Measurements from ENCODE around the gene CHRNA10. TPM values are rescaled to one million over a fixed set of nuclear protein-coding genes. Genes with fewer than 3 reads are reported as not detected.

CHRNA10 gene
- total and polyA plus RNA-seq, 2 donors (not counting 1 experiment from before 2014, with no cell fraction given) = 2.1 to 4.0 TPM

- 86% methylated on average over 1 of the region's 5 CpGs for WGBS (ENCODE audit: insufficient coverage)
- POLR2A ChIA-PET = no interaction called here
- intact Hi-C loops (cut with micrococcal nuclease) = no loop called here
Measured at GRCh38 chr11:3638513-3638912, 32.7 kb downstream of the CHRNA10 start.

GRCh38 chr11:3637201-3637600, 34.0 kb downstream of the CHRNA10 start:
- H3K4me3 ChIP-seq (ENCODE audit: control extremely low read depth in 1 of 5, extremely low read depth in 1 of 5, insufficient read depth in 1 of 5, low read depth in 2 of 5, low read length in 4 of 5) = no peak overlapping the region
- intact Hi-C loops (cut with micrococcal nuclease) = no loop called here
- Mint-ChIP-seq H3K4me3 (no peak overlapping the region), H3K27ac (no peak overlapping the region), H3K27me3 (peaks cover 41% of the 10 kb centered on the region), H3K4me1 (peaks cover 4% of the 10 kb centered on the region), H3K9me3 (ENCODE audit: insufficient read depth) (no peaks in the 10 kb centered on the region)
- no peak for ATAC-seq (ENCODE audit: low read depth)
- no peak overlapping the region for H3K9ac ChIP-seq (ENCODE audit: low read length)
- H4K20me1 ChIP-seq (ENCODE audit: control insufficient read depth, insufficient read depth, low read length, poor library complexity, severe bottlenecking) = no peaks in the 10 kb centered on the region
- H2AFZ ChIP-seq (ENCODE audit: insufficient read depth, low read depth, low read length, poor library complexity, severe bottlenecking) = no peak overlapping the region
- 80% methylated on average over 10 of the region's 13 CpGs for WGBS (ENCODE audit: insufficient coverage)
- peaks cover 0 to 6% of the 10 kb centered on the region in 2 donors for H3K4me1 ChIP-seq (ENCODE audit: control insufficient read depth in 2 of 2, insufficient read depth in 2 of 2, low read length in 2 of 2)
- POLR2A ChIA-PET = no interaction called here
- H3K36me3 ChIP-seq (replicated peaks in 1 of 2; ENCODE audit: control extremely low read depth in 1 of 2, control insufficient read depth in 1 of 2, extremely low read depth in 1 of 2, insufficient read depth in 2 of 2, low read length in 1 of 2) = no peaks in the 10 kb centered on the region
- TF ChIP-seq EZH2 (IDR thresholded peaks at IDR 0.05; ENCODE audit: borderline replicate concordance, insufficient read depth, low read depth, low read length, poor library complexity, severe bottlenecking) = no peak
- TF ChIP-seq CTCF (IDR thresholded peaks at IDR 0.05) = no peak
- no peak overlapping the region for H3K27ac ChIP-seq (ENCODE audit: low read length in 2 of 2)
- peaks cover 0 to 16% (median 7%) of the 10 kb centered on the region in 4 experiments for H3K27me3 ChIP-seq (replicated peaks in 1 of 4; ENCODE audit: control extremely low read depth in 1 of 4, control insufficient read depth in 3 of 4, insufficient read depth in 4 of 4, low read length in 3 of 4)
- CTCF ChIA-PET = no interaction called here
- H3K79me2 ChIP-seq (ENCODE audit: control insufficient read depth, insufficient read depth, low read length) = no peaks in the 10 kb centered on the region
- DNase-seq = no peak
- H3K9me3 ChIP-seq (ENCODE audit: control extremely low read depth in 1 of 3, control insufficient read depth in 2 of 3, insufficient read depth in 1 of 3, low read length in 2 of 3) = peaks cover 0 to 5% (median 0%) of the 10 kb centered on the region in 3 donors
- no peak overlapping the region for H3K4me2 ChIP-seq (replicated peaks; ENCODE audit: low read depth, low read length, poor library complexity, severe bottlenecking)

More at GRCh38 chr11:3638513-3638912, 32.7 kb downstream of the CHRNA10 start:
- no peak for DNase-seq
- no peak overlapping the region for H3K4me3 Mint-ChIP-seq
- Histone ChIP-seq H3K79me2 (ENCODE audit: control insufficient read depth, insufficient read depth, low read length) (no peaks in the 10 kb centered on the region), H2AFZ (ENCODE audit: insufficient read depth, low read depth, low read length, poor library complexity, severe bottlenecking) (no peak overlapping the region), H3K4me2 (replicated peaks; ENCODE audit: low read depth, low read length, poor library complexity, severe bottlenecking) (no peak overlapping the region), H3K4me1 (ENCODE audit: control insufficient read depth in 2 of 2, insufficient read depth in 2 of 2, low read length in 2 of 2) (peaks cover 10 to 14% of the 10 kb centered on the region in 2 donors), H3K9ac (ENCODE audit: low read length) (no peak overlapping the region), H3K27ac (ENCODE audit: low read length in 2 of 2) (no peak overlapping the region), H3K9me3 (ENCODE audit: control extremely low read depth in 1 of 3, control insufficient read depth in 2 of 3, insufficient read depth in 1 of 3, low read length in 2 of 3) (peaks cover 0 to 5% (median 0%) of the 10 kb centered on the region in 3 donors), H3K36me3 (replicated peaks in 1 of 2; ENCODE audit: control extremely low read depth in 1 of 2, control insufficient read depth in 1 of 2, extremely low read depth in 1 of 2, insufficient read depth in 2 of 2, low read length in 1 of 2) (no peaks in the 10 kb centered on the region), H3K27me3 (replicated peaks in 1 of 4; ENCODE audit: control extremely low read depth in 1 of 4, control insufficient read depth in 3 of 4, insufficient read depth in 4 of 4, low read length in 3 of 4) (peaks cover 0 to 27% (median 12%) of the 10 kb centered on the region in 4 experiments), H4K20me1 (ENCODE audit: control insufficient read depth, insufficient read depth, low read length, poor library complexity, severe bottlenecking) (no peaks in the 10 kb centered on the region), H3K4me3 (ENCODE audit: control extremely low read depth in 1 of 5, extremely low read depth in 1 of 5, insufficient read depth in 1 of 5, low read depth in 2 of 5, low read length in 4 of 5) (no peak overlapping the region)
- TF ChIP-seq EZH2 (IDR thresholded peaks at IDR 0.05; ENCODE audit: borderline replicate concordance, insufficient read depth, low read depth, low read length, poor library complexity, severe bottlenecking) = no peak
- no peak for TF ChIP-seq CTCF (IDR thresholded peaks at IDR 0.05)
- CTCF ChIA-PET = no interaction called here
- ATAC-seq (ENCODE audit: low read depth) = no peak
- no peak overlapping the region for H3K27ac Mint-ChIP-seq
- H3K9me3 Mint-ChIP-seq (ENCODE audit: insufficient read depth) = no peaks in the 10 kb centered on the region
- peaks cover 44% of the 10 kb centered on the region for H3K27me3 Mint-ChIP-seq
- H3K4me1 Mint-ChIP-seq = peaks cover 10% of the 10 kb centered on the region

Data from B cell (primary cell).